BLaER1 treated with 17β-estradiol and CSF1 and Interleukin-3, amounts not matched to agents 10 nM and 100 nM (cell line): Measurements from ENCODE around the gene RAB1A.
A peak's percentile ranks its signal among the peaks of the same experiment; 100 is the strongest.

ENCODE experiments used
- H3K27ac ChIP-seq, 11 experiments: shearing (Covaris generic); formaldehyde crosslinking; 2 replicates each; pipeline ENCODE4 v1.8.1; 2022
- H3K27me3 ChIP-seq, 11 experiments: shearing (Covaris generic); formaldehyde crosslinking; 2 replicates each; pipeline ENCODE4 v1.8.1; 2022
- H3K36me3 ChIP-seq, 11 experiments: shearing (Covaris generic); formaldehyde crosslinking; 2 replicates each; pipeline ENCODE4 v1.8.1; 2022
- H3K4me1 ChIP-seq, 10 experiments: shearing (Covaris generic); formaldehyde crosslinking; 2 replicates each; pipeline ENCODE4 v1.8.1; 2022
- H3K4me2 ChIP-seq, 11 experiments: shearing (Covaris generic); formaldehyde crosslinking; 2 replicates each; pipeline ENCODE4 v1.8.1; 2022
- H3K4me3 ChIP-seq, 10 experiments: shearing (Covaris generic); formaldehyde crosslinking; 2 replicates each; pipeline ENCODE4 v1.8.1; 2022
- H3K9ac ChIP-seq, 11 experiments: shearing (Covaris generic); formaldehyde crosslinking; 2 replicates each; pipeline ENCODE4 v1.8.1; 2022
- H3K9me3 ChIP-seq, 11 experiments: shearing (Covaris generic); formaldehyde crosslinking; replicated peaks in 1 of 11; 2 replicates each; pipeline ENCODE4 v1.8.1; 2022
- H4K20me1 ChIP-seq, 11 experiments: shearing (Covaris generic); formaldehyde crosslinking; 2 replicates each; pipeline ENCODE4 v1.8.1; 2022
- Cebpa-rat ChIP-seq, 11 experiments: shearing (Covaris generic); IDR thresholded peaks; 2 replicates each; pipeline ENCODE4 v1.8.1; 2022

The RAB1A gene

DNA sequence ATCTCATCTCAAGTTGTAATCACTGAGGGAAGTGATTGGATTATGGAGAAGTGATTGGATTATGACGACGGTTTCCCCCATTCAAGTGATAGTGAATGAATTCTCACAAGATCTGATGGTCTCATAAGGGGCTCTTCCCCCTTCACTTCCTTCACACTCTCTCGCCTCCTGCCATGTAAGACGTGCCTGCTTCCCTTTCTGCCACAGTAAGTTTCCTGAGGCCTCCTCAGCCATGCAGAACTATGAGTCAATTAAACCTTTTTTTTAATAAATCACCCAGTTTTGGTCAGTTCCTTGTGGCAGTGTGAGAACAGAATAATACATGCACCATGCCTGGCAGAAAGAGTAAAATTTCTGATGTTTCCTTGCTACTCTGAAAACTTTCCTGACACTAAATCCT is 37.1 kb downstream of the RAB1A start:
- Histone ChIP-seq H4K20me1 (peaks cover 19 to 100% (median 43%) of the 10 kb centered on the region in 11 experiments; a peak in 20 of 22 replicates), H3K4me3 (peak overlapping the region in 1 of 10 experiments; percentile 20; a peak in 1 of 20 replicates), H3K4me1 (peaks cover 0 to 19% (median 0%) of the 10 kb centered on the region in 10 experiments; a peak in 3 of 20 replicates), H3K36me3 (peaks cover 97 to 100% (median 100%) of the 10 kb centered on the region in 11 experiments), H3K9ac (no peak overlapping the region), H3K27ac (no peak overlapping the region), H3K27me3 (no peaks in the 10 kb centered on the region), H3K4me2 (no peak overlapping the region), H3K9me3 (peaks cover 21 to 54% (median 50%) of the 10 kb centered on the region in 11 experiments)
- TF ChIP-seq Cebpa-rat (IDR thresholded peaks at IDR 0.05): no peak

DNA sequence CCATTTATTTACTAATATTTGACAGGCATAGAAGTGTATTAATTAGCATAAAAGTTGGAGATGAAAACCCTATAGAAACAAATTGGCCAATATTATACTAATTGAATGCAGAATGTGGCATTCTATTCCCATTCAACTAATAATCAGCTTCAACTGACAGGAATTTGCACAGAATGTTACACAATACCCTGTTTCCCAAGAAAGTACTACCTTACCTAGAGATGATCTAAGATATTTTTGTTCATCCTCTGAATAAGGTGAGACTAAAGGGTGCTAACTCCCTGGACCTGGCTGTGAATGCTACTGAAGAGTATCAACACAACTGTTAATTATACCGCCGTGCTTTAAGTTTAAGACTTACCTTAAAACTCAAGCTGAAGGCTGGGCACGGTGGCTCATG is 44.8 kb downstream of the RAB1A start:
- Histone ChIP-seq H3K36me3 (peaks cover 85 to 93% (median 89%) of the 10 kb centered on the region in 11 experiments), H4K20me1 (peaks cover 45 to 100% (median 84%) of the 10 kb centered on the region in 11 experiments; a peak in 19 of 22 replicates)

DNA sequence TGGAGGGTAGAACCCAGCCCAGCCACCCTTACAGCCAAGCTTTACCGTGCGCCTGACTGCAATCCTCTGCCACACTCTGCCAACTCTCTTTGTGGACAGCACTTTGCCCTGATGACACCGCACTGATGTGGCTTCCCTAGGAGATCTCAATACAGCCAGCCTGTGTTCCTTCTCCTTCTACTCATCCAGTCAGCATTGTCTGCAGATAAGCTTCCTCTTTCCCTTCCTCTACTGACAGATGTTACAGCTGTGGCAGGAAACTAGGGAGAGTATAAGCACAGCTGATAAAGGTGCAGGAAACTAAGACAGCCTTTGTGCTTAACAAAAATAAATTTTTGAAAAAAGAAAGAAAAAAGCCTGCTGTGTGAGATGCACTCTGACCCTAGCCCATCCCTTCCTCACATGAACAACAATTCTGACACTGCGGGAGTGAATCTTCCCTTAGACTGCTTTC is 48.6 kb downstream of the RAB1A start:
- TF ChIP-seq Cebpa-rat (IDR thresholded peaks at IDR 0.05): no peak
- Histone ChIP-seq H3K27ac (peak overlapping the region; percentile 38 to 83 (median 66); a peak in 21 of 22 replicates), H3K9ac (peak overlapping the region in 10 of 11 experiments; percentile 25 to 70 (median 51); a peak in 15 of 22 replicates), H3K27me3 (no peaks in the 10 kb centered on the region), H3K4me3 (peak overlapping the region in 1 of 10 experiments; percentile 26; a peak in 1 of 20 replicates), H3K9me3 (no peaks in the 10 kb centered on the region), H3K36me3 (peaks cover 81 to 92% (median 87%) of the 10 kb centered on the region in 11 experiments), H3K4me1 (peaks cover 30 to 81% (median 35%) of the 10 kb centered on the region in 10 experiments), H3K4me2 (peak overlapping the region; percentile 12 to 81 (median 68)), H4K20me1 (peaks cover 28 to 100% (median 80%) of the 10 kb centered on the region in 11 experiments; a peak in 20 of 22 replicates)

More for the DNA sequence above, 44.8 kb downstream of the RAB1A start:
- TF ChIP-seq Cebpa-rat (IDR thresholded peaks at IDR 0.05): no peak
- H3K9me3 ChIP-seq: no peaks in the 10 kb centered on the region
- no peak overlapping the region for H3K4me2 ChIP-seq
- no peak overlapping the region for H3K9ac ChIP-seq
- no peak overlapping the region for H3K27ac ChIP-seq
- H3K4me1 ChIP-seq: peaks cover 29 to 46% (median 33%) of the 10 kb centered on the region in 10 experiments
- no peak overlapping the region for H3K4me3 ChIP-seq
- no peaks in the 10 kb centered on the region for H3K27me3 ChIP-seq

DNA sequence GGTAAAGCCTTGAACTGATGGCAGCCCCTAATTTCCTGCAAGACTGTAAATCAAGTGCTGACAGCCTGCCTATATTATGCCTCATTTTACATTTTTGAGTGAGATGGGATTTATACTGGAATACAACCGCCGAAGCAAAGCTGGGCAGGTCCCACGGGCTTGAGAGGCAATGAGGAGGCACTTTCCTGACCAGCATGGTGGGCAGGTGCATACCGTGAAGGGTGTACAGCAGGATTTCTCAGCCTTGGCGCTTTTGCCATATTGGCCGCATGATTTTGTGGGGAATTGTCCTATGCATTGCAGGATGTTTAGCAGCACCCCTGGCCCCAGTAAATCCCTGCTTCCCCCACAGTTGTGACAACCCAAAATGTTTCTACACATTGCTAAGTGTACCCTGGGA is 50.9 kb downstream of the RAB1A start:
- H3K27me3 ChIP-seq: no peaks in the 10 kb centered on the region
- no peak overlapping the region for H3K4me2 ChIP-seq
- H3K36me3 ChIP-seq: peaks cover 77 to 92% (median 86%) of the 10 kb centered on the region in 11 experiments
- H3K9me3 ChIP-seq: no peaks in the 10 kb centered on the region
- no peak for TF ChIP-seq Cebpa-rat (IDR thresholded peaks at IDR 0.05)
- peaks cover 30 to 100% (median 70%) of the 10 kb centered on the region in 11 experiments; a peak in 21 of 22 replicates for H4K20me1 ChIP-seq
- H3K9ac ChIP-seq: no peak overlapping the region
- H3K27ac ChIP-seq: no peak overlapping the region
- peaks cover 30 to 83% (median 38%) of the 10 kb centered on the region in 10 experiments for H3K4me1 ChIP-seq
- no peak overlapping the region for H3K4me3 ChIP-seq

DNA sequence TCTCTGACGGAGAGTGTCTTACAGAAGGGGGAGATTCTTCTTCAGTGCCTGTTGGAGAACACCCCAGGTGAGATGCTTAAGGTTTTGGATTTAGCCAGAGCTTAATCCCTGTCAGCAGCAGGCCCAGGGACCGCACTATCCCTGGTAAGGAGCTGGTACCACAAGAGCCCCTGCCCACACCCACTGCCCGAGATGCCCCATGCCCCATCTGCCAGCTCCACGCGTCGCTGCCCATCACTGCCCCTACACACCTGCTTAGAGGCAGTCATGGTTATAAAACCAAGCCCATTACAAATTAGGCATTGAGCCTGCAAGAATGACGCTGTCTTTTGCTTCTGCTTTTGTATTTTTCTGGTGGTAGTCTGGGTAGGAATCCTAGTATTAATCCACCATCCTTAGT is 52.0 kb downstream of the RAB1A start:
- Histone ChIP-seq H3K4me3 (no peak overlapping the region), H3K4me2 (no peak overlapping the region), H4K20me1 (peaks cover 27 to 100% (median 58%) of the 10 kb centered on the region in 11 experiments), H3K9me3 (no peaks in the 10 kb centered on the region), H3K4me1 (peaks cover 28 to 72% (median 33%) of the 10 kb centered on the region in 10 experiments), H3K27me3 (no peaks in the 10 kb centered on the region), H3K36me3 (peaks cover 77 to 92% (median 86%) of the 10 kb centered on the region in 11 experiments), H3K27ac (no peak overlapping the region), H3K9ac (no peak overlapping the region)
- TF ChIP-seq Cebpa-rat (IDR thresholded peaks at IDR 0.05): no peak

DNA sequence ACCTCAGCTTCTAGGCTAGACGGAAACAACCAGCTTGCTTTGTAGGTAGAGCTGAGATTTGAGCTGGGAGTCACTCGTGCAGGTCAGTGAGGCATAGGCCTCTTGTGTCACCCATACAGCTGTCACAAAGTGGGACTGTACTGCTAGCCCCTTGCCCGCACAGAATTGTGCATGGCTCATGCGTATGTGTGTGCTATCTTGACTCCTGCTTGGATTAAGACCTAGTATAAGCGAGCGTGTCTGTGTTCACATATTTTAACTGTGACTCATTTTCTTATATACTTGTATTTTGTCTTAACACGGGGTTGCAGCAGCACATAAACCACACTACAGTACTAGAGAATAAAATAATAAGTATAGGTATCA is 53.6 kb downstream of the RAB1A start:
- peaks cover 81 to 95% (median 92%) of the 10 kb centered on the region in 11 experiments for H3K36me3 ChIP-seq

DNA sequence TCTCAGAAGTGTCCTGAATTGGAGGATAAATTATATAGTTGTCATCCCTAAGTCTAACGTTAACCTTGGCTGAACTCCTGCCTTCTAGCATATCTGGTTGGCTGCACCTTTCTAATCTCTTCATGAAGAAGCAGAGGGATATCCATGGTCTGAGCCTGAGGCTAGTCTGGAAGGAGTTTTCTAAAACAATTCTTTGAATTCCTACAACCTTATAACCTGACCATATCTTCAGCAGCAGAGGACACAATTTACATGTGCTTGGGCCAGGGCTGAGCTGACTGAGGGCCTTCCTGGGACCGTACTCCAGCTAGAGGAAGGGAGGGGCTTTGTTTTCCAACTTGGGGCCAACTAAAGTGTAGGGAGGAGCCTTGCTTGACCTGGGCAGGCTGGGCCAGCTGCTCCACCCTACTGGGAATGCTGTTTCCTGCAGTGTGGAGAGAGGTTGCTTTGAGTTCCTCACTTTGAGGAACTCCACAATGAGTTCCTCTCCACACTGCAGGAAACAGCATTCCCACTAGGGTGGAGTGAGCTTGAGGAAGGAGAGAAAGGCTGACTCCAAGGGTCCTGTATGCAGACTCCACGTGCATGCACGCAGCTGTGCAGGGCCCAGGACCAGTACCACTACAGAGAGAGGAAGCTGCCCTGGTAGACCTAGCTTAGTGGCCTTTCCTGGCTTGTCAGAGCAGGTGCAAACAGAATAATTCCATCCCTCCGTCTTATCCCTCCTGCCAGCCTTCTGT is 54.1 kb downstream of the RAB1A start:
- TF ChIP-seq Cebpa-rat (IDR thresholded peaks at IDR 0.05): no peak
- Histone ChIP-seq H3K4me2 (peak overlapping the region in 3 of 11 experiments; percentile 3 to 70 (median 10); a peak in 4 of 22 replicates), H3K27me3 (no peaks in the 10 kb centered on the region), H3K9ac (0 out of 22 replicates have a peak overlapping the region, but pooled peaks of 1 of the 11 experiments have one; percentile 0), H4K20me1 (peaks cover 22 to 100% (median 54%) of the 10 kb centered on the region in 11 experiments; a peak in 21 of 22 replicates), H3K9me3 (no peaks in the 10 kb centered on the region), H3K4me3 (no peak overlapping the region), H3K27ac (no peak overlapping the region), H3K4me1 (peaks cover 15 to 71% (median 22%) of the 10 kb centered on the region in 10 experiments), H3K36me3 (peaks cover 87 to 100% (median 97%) of the 10 kb centered on the region in 11 experiments)

More for the DNA sequence above, 53.6 kb downstream of the RAB1A start:
- no peaks in the 10 kb centered on the region for H3K9me3 ChIP-seq
- H3K27ac ChIP-seq: no peak overlapping the region
- H3K4me1 ChIP-seq: peaks cover 15 to 70% (median 22%) of the 10 kb centered on the region in 10 experiments
- no peaks in the 10 kb centered on the region for H3K27me3 ChIP-seq
- peaks cover 22 to 100% (median 53%) of the 10 kb centered on the region in 11 experiments; a peak in 21 of 22 replicates for H4K20me1 ChIP-seq
- no peak overlapping the region for H3K9ac ChIP-seq
- no peak for TF ChIP-seq Cebpa-rat (IDR thresholded peaks at IDR 0.05)
- H3K4me3 ChIP-seq: no peak overlapping the region
- H3K4me2 ChIP-seq: peak overlapping the region in 3 of 11 experiments; percentile 3 to 70 (median 10); a peak in 4 of 22 replicates

DNA sequence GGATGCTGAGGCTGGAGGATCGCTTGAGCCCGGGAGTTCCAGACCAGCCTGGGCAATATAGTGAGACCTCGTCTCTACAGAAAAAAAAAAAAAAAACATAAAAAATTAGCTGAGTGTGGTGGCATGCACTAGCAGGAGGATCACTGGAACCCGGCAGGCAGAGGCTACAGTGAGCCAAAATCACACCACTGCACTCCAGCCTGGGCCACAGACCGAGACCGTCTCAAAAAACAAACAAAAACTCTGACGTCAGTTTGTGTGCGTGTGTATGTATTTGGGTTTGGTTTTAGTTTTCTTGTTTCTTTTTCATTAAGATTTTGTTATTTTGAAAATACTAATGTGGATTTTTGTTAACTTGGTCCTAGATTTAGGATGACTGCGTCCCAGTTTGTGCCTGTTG is 54.7 kb downstream of the RAB1A start:
- TF ChIP-seq Cebpa-rat (IDR thresholded peaks at IDR 0.05): no peak
- no peak overlapping the region for H3K4me3 ChIP-seq
- no peaks in the 10 kb centered on the region for H3K27me3 ChIP-seq
- H3K36me3 ChIP-seq: peaks cover 88 to 100% (median 97%) of the 10 kb centered on the region in 11 experiments
- H3K9me3 ChIP-seq: no peaks in the 10 kb centered on the region
- H3K4me1 ChIP-seq: peaks cover 15 to 71% (median 22%) of the 10 kb centered on the region in 10 experiments
- H3K4me2 ChIP-seq: no peak overlapping the region
- H3K27ac ChIP-seq: no peak overlapping the region
- H3K9ac ChIP-seq: 0 out of 22 replicates have a peak overlapping the region, but pooled peaks of 1 of the 11 experiments have one; percentile 0
- H4K20me1 ChIP-seq: peaks cover 22 to 100% (median 56%) of the 10 kb centered on the region in 11 experiments; a peak in 21 of 22 replicates
